ENCODE measurements around the gene SCG3.

Gene SCG3

GRCh38 chr15:51706926-51707608, 25.8 kb downstream of the SCG3 start:
- TF ChIP-seq CTCF (IDR thresholded peaks at IDR 0.05; ENCODE audit: insufficient read depth, low read length, poor library complexity, severe bottlenecking): no peak
- no peak for DNase-seq (ENCODE audit: extremely low read depth, insufficient read length)
- Histone ChIP-seq H3K4me3 (replicated peaks; ENCODE audit: low read depth, low read length) (no peak overlapping the region), H3K36me3 (ENCODE audit: control insufficient read depth, insufficient read depth, low read length) (no peaks in the 10 kb centered on the region; the same call in 1 of the 2 replicates), H3K27me3 (replicated peaks; ENCODE audit: control insufficient read depth, insufficient read depth, low read length) (no peaks in the 10 kb centered on the region)

- Histone ChIP-seq H3K36me3 (ENCODE audit: control insufficient read depth, insufficient read depth, low read length) (no peaks in the 10 kb centered on the region; the same call in 1 of the 2 replicates), H3K27me3 (replicated peaks; ENCODE audit: control insufficient read depth, insufficient read depth, low read length) (no peaks in the 10 kb centered on the region), H3K4me3 (replicated peaks; ENCODE audit: low read depth, low read length) (no peak overlapping the region)
- no peak for TF ChIP-seq CTCF (IDR thresholded peaks at IDR 0.05; ENCODE audit: insufficient read depth, low read length, poor library complexity, severe bottlenecking)
- no peak for DNase-seq (ENCODE audit: extremely low read depth, insufficient read length)
Observed at GRCh38 chr15:51708013-51708412, 26.7 kb downstream of the SCG3 start.

GRCh38 chr15:51709031-51709430, 27.7 kb downstream of the SCG3 start:
- Histone ChIP-seq H3K4me3 (replicated peaks; ENCODE audit: low read depth, low read length) (no peak overlapping the region), H3K36me3 (ENCODE audit: control insufficient read depth, insufficient read depth, low read length) (no peaks in the 10 kb centered on the region; the same call in 1 of the 2 replicates), H3K27me3 (replicated peaks; ENCODE audit: control insufficient read depth, insufficient read depth, low read length) (no peaks in the 10 kb centered on the region)
- DNase-seq (ENCODE audit: extremely low read depth, insufficient read length): no peak
- no peak for TF ChIP-seq CTCF (IDR thresholded peaks at IDR 0.05; ENCODE audit: insufficient read depth, low read length, poor library complexity, severe bottlenecking)

- DNase-seq (ENCODE audit: extremely low read depth, insufficient read length): no peak
- no peaks in the 10 kb centered on the region; the same call in 1 of the 2 replicates for H3K36me3 ChIP-seq (ENCODE audit: control insufficient read depth, insufficient read depth, low read length)
Observed at GRCh38 chr15:51714162-51714561, 32.9 kb downstream of the SCG3 start.

DNA sequence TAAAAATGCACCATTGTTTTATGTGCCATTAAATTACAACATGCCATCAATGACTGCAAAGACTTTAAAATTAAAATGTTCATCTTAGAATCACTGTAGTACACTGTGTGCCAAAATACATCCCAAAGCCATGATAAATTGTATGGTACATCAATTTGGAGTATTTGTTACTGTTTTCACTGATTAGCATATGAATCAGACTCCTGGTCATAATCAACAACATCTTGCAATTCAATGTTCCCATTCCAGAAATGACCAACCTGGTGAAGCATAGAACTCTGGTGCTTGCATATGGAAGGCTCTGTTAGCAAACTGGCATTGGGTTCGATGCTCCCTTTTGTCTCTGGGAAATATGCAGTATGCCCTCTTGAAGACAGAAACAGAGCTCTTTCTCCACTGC, 33.6 kb downstream of the SCG3 start:
- no peak overlapping the region for H3K4me3 ChIP-seq (replicated peaks; ENCODE audit: low read depth, low read length)
- DNase-seq (ENCODE audit: extremely low read depth, insufficient read length): no peak
- H3K27me3 ChIP-seq (replicated peaks; ENCODE audit: control insufficient read depth, insufficient read depth, low read length): no peaks in the 10 kb centered on the region
- no peak for TF ChIP-seq CTCF (IDR thresholded peaks at IDR 0.05; ENCODE audit: insufficient read depth, low read length, poor library complexity, severe bottlenecking)
- no peaks in the 10 kb centered on the region; the same call in 1 of the 2 replicates for H3K36me3 ChIP-seq (ENCODE audit: control insufficient read depth, insufficient read depth, low read length)

More at GRCh38 chr15:51714162-51714561, 32.9 kb downstream of the SCG3 start:
- Histone ChIP-seq H3K27me3 (replicated peaks; ENCODE audit: control insufficient read depth, insufficient read depth, low read length) (no peaks in the 10 kb centered on the region), H3K4me3 (replicated peaks; ENCODE audit: low read depth, low read length) (no peak overlapping the region)
- TF ChIP-seq CTCF (IDR thresholded peaks at IDR 0.05; ENCODE audit: insufficient read depth, low read length, poor library complexity, severe bottlenecking): no peak
